ENCODE data around the gene ANKRD42. TPM values are rescaled to one million over a fixed set of nuclear protein-coding genes. Genes with fewer than 3 reads are reported as not detected.

The ANKRD42 gene
- total RNA-seq, 1 experiment from 2014 or later: 5.4 TPM

DNA sequence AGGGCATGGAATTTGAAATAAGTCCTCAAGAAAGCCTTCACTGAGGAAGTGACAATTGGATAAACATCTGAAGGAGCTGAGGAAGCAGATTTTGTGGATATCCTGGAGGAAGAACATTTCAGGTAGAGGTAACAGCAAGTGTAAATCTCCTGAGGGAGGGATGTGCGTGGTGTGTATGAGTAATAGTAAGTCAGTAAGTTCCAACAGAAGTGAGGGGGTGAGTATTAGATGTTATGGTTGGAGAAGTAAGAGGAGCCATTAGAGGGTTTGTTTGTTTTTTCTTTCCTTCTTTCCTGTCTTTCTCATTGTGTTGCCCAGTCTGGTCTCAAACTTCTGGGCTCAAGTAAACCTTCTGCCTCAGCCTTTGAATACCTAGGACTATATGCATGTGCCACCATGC, 29.0 kb downstream of the ANKRD42 start:
- no peaks in the 10 kb centered on the region for H3K79me2 ChIP-seq (ENCODE audit: insufficient read depth, low read length)
- DNase-seq (ENCODE audit: low read depth, low spot score) (no peak), ATAC-seq (no peak)
- CTCF ChIA-PET: no interaction called here
- H3K36me3 ChIP-seq (ENCODE audit: control insufficient read depth in 1 of 2, insufficient read depth in 2 of 2, low read length in 2 of 2): no peaks in the 10 kb centered on the region
- no TSS peak for BruUV-seq (replicated peaks)
- H2AFZ ChIP-seq (ENCODE audit: low read depth, low read length, poor library complexity, severe bottlenecking): no peak overlapping the region
- no peaks in the 10 kb centered on the region; the same call in 1 of the 2 replicates for H3K27me3 ChIP-seq (ENCODE audit: insufficient read depth, low read length)
- RAD21 ChIA-PET (ENCODE audit: low non-redundant PET in 1 of 2, low total read pairs in 2 of 2, uncharacterized antibody in 2 of 2, unreplicated experiment in 2 of 2): no interaction called here
- no peaks in the 10 kb centered on the region for H4K20me1 ChIP-seq (ENCODE audit: insufficient read depth)
- no peaks in the 10 kb centered on the region for H3K9me3 ChIP-seq (ENCODE audit: control insufficient read depth in 1 of 2, insufficient read depth in 1 of 2, low read depth in 1 of 2, low read length in 2 of 2)
- no peak overlapping the region for H3K4me3 ChIP-seq (replicated peaks in 1 of 2; ENCODE audit: low read depth in 1 of 2, low read length in 2 of 2)
- POLR2A ChIA-PET: no interaction called here
- H3K4me1 ChIP-seq (ENCODE audit: control insufficient read depth in 1 of 2, insufficient read depth in 2 of 2, low read length in 2 of 2): no peaks in the 10 kb centered on the region
- H3K4me2 ChIP-seq (ENCODE audit: low read length): no peak overlapping the region
- H3K9ac ChIP-seq (ENCODE audit: low read length): no peak overlapping the region
- TF ChIP-seq CEBPB (IDR thresholded peaks at IDR 0.05; ENCODE audit: low read depth) (no peak), TCF7L2 (IDR thresholded peaks at IDR 0.05; ENCODE audit: borderline replicate concordance, extremely low read depth, insufficient read depth, insufficient read length) (no peak), EGR1 (IDR thresholded peaks at IDR 0.05; ENCODE audit: low read depth) (no peak), POLR2A (IDR thresholded peaks at IDR 0.05; ENCODE audit: borderline replicate concordance, extremely low read depth, insufficient read depth, insufficient read length) (no peak), SP1 (IDR thresholded peaks at IDR 0.05; ENCODE audit: low read depth) (no peak), SIN3A (IDR thresholded peaks at IDR 0.05; ENCODE audit: low read depth) (no peak)
- TF ChIP-seq, protein P1, sequence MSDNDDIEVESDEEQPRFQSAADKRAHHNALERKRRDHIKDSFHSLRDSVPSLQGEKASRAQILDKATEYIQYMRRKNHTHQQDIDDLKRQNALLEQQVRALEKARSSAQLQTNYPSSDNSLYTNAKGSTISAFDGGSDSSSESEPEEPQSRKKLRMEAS (IDR thresholded peaks at IDR 0.05): no peak
- intact Hi-C loops (cut with micrococcal nuclease): no loop called here
- no peaks in the 10 kb centered on the region for H3K9me2 ChIP-seq (ENCODE audit: insufficient read depth)
- no peak overlapping the region for H3K27ac ChIP-seq (ENCODE audit: low read depth, low read length)

GRCh38 chr11:83223457-83223856, 29.9 kb downstream of the ANKRD42 start:
- no peak for ATAC-seq
- BruUV-seq (replicated peaks): no TSS peak
- H3K9me2 ChIP-seq (ENCODE audit: insufficient read depth): no peaks in the 10 kb centered on the region
- H4K20me1 ChIP-seq (ENCODE audit: insufficient read depth): no peaks in the 10 kb centered on the region
- TF ChIP-seq, protein P2, sequence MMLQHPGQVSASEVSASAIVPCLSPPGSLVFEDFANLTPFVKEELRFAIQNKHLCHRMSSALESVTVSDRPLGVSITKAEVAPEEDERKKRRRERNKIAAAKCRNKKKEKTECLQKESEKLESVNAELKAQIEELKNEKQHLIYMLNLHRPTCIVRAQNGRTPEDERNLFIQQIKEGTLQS (IDR thresholded peaks at IDR 0.05): no peak
- TF ChIP-seq RAD21 (IDR thresholded peaks at IDR 0.05; ENCODE audit: low read depth) (no peak), CEBPB (IDR thresholded peaks at IDR 0.05; ENCODE audit: low read depth) (no peak), ELF1 (IDR thresholded peaks at IDR 0.05; ENCODE audit: borderline replicate concordance, low read depth) (no peak), CBX3 (IDR thresholded peaks at IDR 0.05; ENCODE audit: low read depth) (no peak), ZNF274 (IDR thresholded peaks at IDR 0.05; ENCODE audit: low read depth, low read length) (no peak), YY1 (IDR thresholded peaks at IDR 0.05; ENCODE audit: extremely low read depth, insufficient replicate concordance, low read depth, low read length) (no peak), SRF (IDR thresholded peaks at IDR 0.05; ENCODE audit: low read depth) (no peak)
- TF ChIP-seq, protein P1 (IDR thresholded peaks at IDR 0.05): no peak
- H3K27ac ChIP-seq (ENCODE audit: low read depth, low read length): no peak overlapping the region
- ChIA-PET POLR2A (no interaction called here), CTCF (interaction anchor here (0.7 kb wide), 1 partner anchor 287 kb away, joined by 3 read pairs; no protein-coding TSS in a partner anchor), RAD21 (ENCODE audit: low non-redundant PET in 1 of 2, low total read pairs in 2 of 2, uncharacterized antibody in 2 of 2, unreplicated experiment in 2 of 2) (no interaction called here)
- no peak overlapping the region for H3K4me3 ChIP-seq (replicated peaks in 1 of 2; ENCODE audit: low read depth in 1 of 2, low read length in 2 of 2)
- no peak for DNase-seq (ENCODE audit: low read depth, low spot score)
- H2AFZ ChIP-seq (ENCODE audit: low read depth, low read length, poor library complexity, severe bottlenecking): no peak overlapping the region
- H3K36me3 ChIP-seq (ENCODE audit: control insufficient read depth in 1 of 2, insufficient read depth in 2 of 2, low read length in 2 of 2): no peaks in the 10 kb centered on the region
- no peak overlapping the region for H3K4me2 ChIP-seq (ENCODE audit: low read length)
- no peaks in the 10 kb centered on the region for H3K9me3 ChIP-seq (ENCODE audit: control insufficient read depth in 1 of 2, insufficient read depth in 1 of 2, low read depth in 1 of 2, low read length in 2 of 2)
- intact Hi-C loops (cut with micrococcal nuclease): no loop called here
- no peaks in the 10 kb centered on the region; the same call in 1 of the 2 replicates for H3K27me3 ChIP-seq (ENCODE audit: insufficient read depth, low read length)
- no peaks in the 10 kb centered on the region for H3K4me1 ChIP-seq (ENCODE audit: control insufficient read depth in 1 of 2, insufficient read depth in 2 of 2, low read length in 2 of 2)
- no peak overlapping the region for H3K9ac ChIP-seq (ENCODE audit: low read length)
- H3K79me2 ChIP-seq (ENCODE audit: insufficient read depth, low read length): no peaks in the 10 kb centered on the region

All from HCT116 (cell line).